NB4 (cell line): ENCODE measurements around the gene STRN4.

Source experiments
- MYC ChIP-seq: IDR thresholded peaks from 2 replicates; pipeline ENCODE4 v1.6.1; 2011; ENCODE audit warnings: low read depth, low read length
- POLR2A ChIP-seq: IDR thresholded peaks from 2 replicates; pipeline ENCODE4 v1.6.1; 2011; ENCODE audit warnings: mild to moderate bottlenecking; ENCODE audit not compliant: insufficient read length; ENCODE audit errors: extremely low read depth
- TF ChIP-seq, protein P1 (sequence below): IDR thresholded peaks from one replicate; pipeline ENCODE4 v1.5.1; 2012; ENCODE audit warnings: low read depth, low read length
- TF ChIP-seq, protein P2 (sequence below): IDR thresholded peaks from 2 replicates; pipeline ENCODE4 v1.6.1; 2011; ENCODE audit warnings: low read depth, low read length

DNA sequence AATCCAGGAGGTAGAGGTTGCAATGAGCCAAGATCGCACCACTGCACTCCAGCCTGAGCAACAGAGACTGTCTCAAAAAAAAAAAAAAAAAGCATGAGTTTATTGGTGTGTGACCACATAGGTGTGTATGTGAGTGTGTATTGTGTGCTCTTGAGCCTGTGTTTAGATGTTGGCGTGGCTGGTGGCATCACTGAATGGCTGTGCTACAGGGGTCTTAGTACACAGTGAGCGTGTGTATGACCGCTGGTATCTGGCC is 39.7 kb upstream of the STRN4 start:
- TF ChIP-seq, protein P1, sequence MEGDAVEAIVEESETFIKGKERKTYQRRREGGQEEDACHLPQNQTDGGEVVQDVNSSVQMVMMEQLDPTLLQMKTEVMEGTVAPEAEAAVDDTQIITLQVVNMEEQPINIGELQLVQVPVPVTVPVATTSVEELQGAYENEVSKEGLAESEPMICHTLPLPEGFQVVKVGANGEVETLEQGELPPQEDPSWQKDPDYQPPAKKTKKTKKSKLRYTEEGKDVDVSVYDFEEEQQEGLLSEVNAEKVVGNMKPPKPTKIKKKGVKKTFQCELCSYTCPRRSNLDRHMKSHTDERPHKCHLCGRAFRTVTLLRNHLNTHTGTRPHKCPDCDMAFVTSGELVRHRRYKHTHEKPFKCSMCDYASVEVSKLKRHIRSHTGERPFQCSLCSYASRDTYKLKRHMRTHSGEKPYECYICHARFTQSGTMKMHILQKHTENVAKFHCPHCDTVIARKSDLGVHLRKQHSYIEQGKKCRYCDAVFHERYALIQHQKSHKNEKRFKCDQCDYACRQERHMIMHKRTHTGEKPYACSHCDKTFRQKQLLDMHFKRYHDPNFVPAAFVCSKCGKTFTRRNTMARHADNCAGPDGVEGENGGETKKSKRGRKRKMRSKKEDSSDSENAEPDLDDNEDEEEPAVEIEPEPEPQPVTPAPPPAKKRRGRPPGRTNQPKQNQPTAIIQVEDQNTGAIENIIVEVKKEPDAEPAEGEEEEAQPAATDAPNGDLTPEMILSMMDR = no peak
- TF ChIP-seq, protein P2, sequence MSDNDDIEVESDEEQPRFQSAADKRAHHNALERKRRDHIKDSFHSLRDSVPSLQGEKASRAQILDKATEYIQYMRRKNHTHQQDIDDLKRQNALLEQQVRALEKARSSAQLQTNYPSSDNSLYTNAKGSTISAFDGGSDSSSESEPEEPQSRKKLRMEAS = no peak
- TF ChIP-seq POLR2A (no peak), MYC (no peak)
